Gastrocnemius medialis (tissue), 4 donors: ENCODE measurements around the gene GNMT. TPM values are rescaled to one million over a fixed set of nuclear protein-coding genes. Genes with fewer than 3 reads are reported as not detected.

Experiments used
- ATAC-seq, 2 donors: fragments of 150-250 bp; one replicate each; pipeline ENCODE4 v1.9.1; 2016
- DNase-seq, 2 donors: peaks; one replicate each; pipeline ENCODE4 v3.0.0-alpha.2; 2019
- H3K27ac ChIP-seq, 4 donors: fragments of 200-600 bp; sonication (generic); 1 replicate in 1 of 4; 2 replicates in 3 of 4; pipeline ENCODE4 v1.5.1; 2016 to 2018; ENCODE audit warnings: mild to moderate bottlenecking in 2 of 4, moderate library complexity in 1 of 4
- H3K27me3 ChIP-seq, 3 donors: fragments of 200-600 bp; sonication (generic) in 2 of 3; 1 replicate in 1 of 3; 2 replicates in 2 of 3; pipeline versions ENCODE4 v1.5.1 to v1.6.0; 2016 to 2019; ENCODE audit warnings: mild to moderate bottlenecking in 1 of 3, moderate library complexity in 1 of 3
- H3K36me3 ChIP-seq, 2 donors: fragments of 200-600 bp; sonication (generic) in 1 of 2; one replicate each; pipeline ENCODE4 v1.5.1; 2017 to 2018
- H3K4me1 ChIP-seq, 2 donors: fragments of 200-600 bp; sonication (generic) in 1 of 2; one replicate each; pipeline ENCODE4 v1.5.1; 2016 to 2017; ENCODE audit warnings: mild to moderate bottlenecking in 2 of 2
- H3K4me3 ChIP-seq, 4 donors: fragments of 200-600 bp; sonication (generic) in 3 of 4; 1 replicate in 1 of 4; 2 replicates in 3 of 4; pipeline ENCODE4 v1.5.1; 2016 to 2019; ENCODE audit warnings: mild to moderate bottlenecking in 2 of 4
- H3K9me3 ChIP-seq, 3 donors: fragments of 200-600 bp; sonication (generic) in 2 of 3; 1 replicate in 1 of 3; 2 replicates in 2 of 3; pipeline ENCODE4 v1.5.1; 2016 to 2019
- CTCF ChIP-seq, 5 experiments: fragments of 450-650 bp in 3 of 5; fragments of 200-600 bp in 2 of 5; sonication (generic) in 2 of 5; IDR thresholded peaks in 4 of 5; conservative IDR thresholded peaks in 1 of 5; 1 replicate in 4 of 5; 2 replicates in 1 of 5; pipeline ENCODE4 v1.5.1; 2016 to 2019; ENCODE audit warnings: antibody characterized with exemption in 5 of 5, mild to moderate bottlenecking in 3 of 5, moderate library complexity in 3 of 5
- POLR2A ChIP-seq, 2 donors: fragments of 450-650 bp; IDR thresholded peaks; one replicate each; pipeline ENCODE4 v1.6.1; 2017; ENCODE audit warnings: antibody characterized with exemption in 2 of 2, mild to moderate bottlenecking in 2 of 2, moderate library complexity in 2 of 2
- in situ Hi-C, 4 donors: fragments of 200-750 bp; cut with MboI; loops; one replicate each; pipeline versions ENCODE4 v1.15.0 to v1.8.0; 2017; ENCODE audit warnings: low sequenced_read_pairs in 4 of 4
- intact Hi-C: fragments of 100-400 bp; cut with DNase I; formaldehyde crosslinking; loops from one replicate; pipeline ENCODE4 v1.15.1; 2023; ENCODE audit warnings: low total_unique reads
- total RNA-seq, 4 donors: library from RNA; depleted of rRNA; stranded (reverse); fragments of >200 nt; gene quantifications; one replicate each; pipeline versions ENCODE4 v1.1.0 to v1.2.3, GENCODE V29; 2016

Gene GNMT
- total RNA-seq, 4 donors from 2014 or later: 0.42 to 1.1 (median 0.61) TPM; not detected in 1

- H3K27me3 ChIP-seq: no peaks in the 10 kb centered on the region
- in situ Hi-C loops (no loop called here), intact Hi-C loops (loop anchor here (1.0 to 2.0 kb wide), 2 partner anchors 56 to 125 kb away; partner anchors contain the start of gene PPP2R5D)
- no peaks in the 10 kb centered on the region for H3K9me3 ChIP-seq
- peak; percentile 96 for ATAC-seq
- peak within 1 kb of the TSS; percentile 74 to 93 (median 82) for H3K4me3 ChIP-seq
- peak in 2 of 5 experiments; percentile 17 to 24 for TF ChIP-seq CTCF (IDR thresholded peaks at IDR 0.05 in 4 of 5, conservative IDR thresholded peaks at IDR 0.05 in 1 of 5)
- TF ChIP-seq POLR2A (IDR thresholded peaks at IDR 0.05): peak; percentile 41 to 47
- peaks cover 0 to 3% of the 10 kb centered on the region in 2 donors for H3K36me3 ChIP-seq
- peak within 1 kb of the TSS; percentile 79 to 94 (median 88) for H3K27ac ChIP-seq
- peaks cover 17 to 19% of the 10 kb centered on the region in 2 donors for H3K4me1 ChIP-seq
- DNase-seq: peak; percentile 90 to 92
Measured at GRCh38 chr6:42928986-42929820, 31.4 kb upstream of the GNMT start, which contains the start of gene CNPY3. Gene CNPY3 (plus strand): TSS chr6:42929480. CDS start chr6:42929571, 91 bp downstream.

- intact Hi-C loops: loop anchor here (2.0 kb wide), 1 partner anchor 55 kb away; the partner anchor contains the start of gene PPP2R5D
- H3K9me3 ChIP-seq: no peaks in the 10 kb centered on the region
Measured at GRCh38 chr6:42929821-42930360, 30.7 kb upstream of the GNMT start.

GRCh38 chr6:42932412-42932811 lies 28.1 kb upstream of the GNMT start:
- DNase-seq (no peak), ATAC-seq (no peak)
- H3K4me3 ChIP-seq: no peak overlapping the region
- no peaks in the 10 kb centered on the region for H3K27me3 ChIP-seq
- H3K9me3 ChIP-seq: no peaks in the 10 kb centered on the region
- peaks cover 0 to 20% of the 10 kb centered on the region in 2 donors for H3K36me3 ChIP-seq
- H3K4me1 ChIP-seq: peaks cover 17 to 19% of the 10 kb centered on the region in 2 donors
- TF ChIP-seq POLR2A (IDR thresholded peaks at IDR 0.05): no peak
- no peak for TF ChIP-seq CTCF (IDR thresholded peaks at IDR 0.05 in 4 of 5, conservative IDR thresholded peaks at IDR 0.05 in 1 of 5)
- no peak overlapping the region for H3K27ac ChIP-seq
- intact Hi-C loops (no loop called here), in situ Hi-C loops (no loop called here)

More at GRCh38 chr6:42929821-42930360, 30.7 kb upstream of the GNMT start:
- Histone ChIP-seq H3K27me3 (no peaks in the 10 kb centered on the region), H3K4me3 (peak overlapping the region; percentile 74 to 93 (median 82)), H3K4me1 (peaks cover 17 to 19% of the 10 kb centered on the region in 2 donors), H3K36me3 (peaks cover 0 to 10% of the 10 kb centered on the region in 2 donors), H3K27ac (peak overlapping the region; percentile 79 to 94 (median 88))
- DNase-seq: no peak
- ATAC-seq: no peak
- TF ChIP-seq POLR2A (IDR thresholded peaks at IDR 0.05) (no peak), CTCF (IDR thresholded peaks at IDR 0.05 in 4 of 5, conservative IDR thresholded peaks at IDR 0.05 in 1 of 5) (no peak)
- in situ Hi-C loops: no loop called here

- intact Hi-C loops (no loop called here), in situ Hi-C loops (no loop called here)
- ATAC-seq (no peak), DNase-seq (no peak)
- H3K36me3 ChIP-seq: peaks cover 0 to 24% of the 10 kb centered on the region in 2 donors
- no peaks in the 10 kb centered on the region for H3K9me3 ChIP-seq
- no peaks in the 10 kb centered on the region for H3K27me3 ChIP-seq
- H3K27ac ChIP-seq: no peak overlapping the region
- H3K4me1 ChIP-seq: peaks cover 17 to 18% of the 10 kb centered on the region in 2 donors
- H3K4me3 ChIP-seq: no peak overlapping the region
- TF ChIP-seq POLR2A (IDR thresholded peaks at IDR 0.05) (no peak), CTCF (IDR thresholded peaks at IDR 0.05 in 4 of 5, conservative IDR thresholded peaks at IDR 0.05 in 1 of 5) (no peak)
Measured at GRCh38 chr6:42933205-42933604, 27.3 kb upstream of the GNMT start.
